ENCODE results near the gene FAM110D. TPM values are rescaled to one million over a fixed set of nuclear protein-coding genes. Genes with fewer than 3 reads are reported as not detected.

The FAM110D gene
- total and polyA plus RNA-seq, 10 of the 15 experiments (the other 5 are each of a cell fraction or from before 2014, with no cell fraction given), result 0.06 TPM; not detected in 9

DNA sequence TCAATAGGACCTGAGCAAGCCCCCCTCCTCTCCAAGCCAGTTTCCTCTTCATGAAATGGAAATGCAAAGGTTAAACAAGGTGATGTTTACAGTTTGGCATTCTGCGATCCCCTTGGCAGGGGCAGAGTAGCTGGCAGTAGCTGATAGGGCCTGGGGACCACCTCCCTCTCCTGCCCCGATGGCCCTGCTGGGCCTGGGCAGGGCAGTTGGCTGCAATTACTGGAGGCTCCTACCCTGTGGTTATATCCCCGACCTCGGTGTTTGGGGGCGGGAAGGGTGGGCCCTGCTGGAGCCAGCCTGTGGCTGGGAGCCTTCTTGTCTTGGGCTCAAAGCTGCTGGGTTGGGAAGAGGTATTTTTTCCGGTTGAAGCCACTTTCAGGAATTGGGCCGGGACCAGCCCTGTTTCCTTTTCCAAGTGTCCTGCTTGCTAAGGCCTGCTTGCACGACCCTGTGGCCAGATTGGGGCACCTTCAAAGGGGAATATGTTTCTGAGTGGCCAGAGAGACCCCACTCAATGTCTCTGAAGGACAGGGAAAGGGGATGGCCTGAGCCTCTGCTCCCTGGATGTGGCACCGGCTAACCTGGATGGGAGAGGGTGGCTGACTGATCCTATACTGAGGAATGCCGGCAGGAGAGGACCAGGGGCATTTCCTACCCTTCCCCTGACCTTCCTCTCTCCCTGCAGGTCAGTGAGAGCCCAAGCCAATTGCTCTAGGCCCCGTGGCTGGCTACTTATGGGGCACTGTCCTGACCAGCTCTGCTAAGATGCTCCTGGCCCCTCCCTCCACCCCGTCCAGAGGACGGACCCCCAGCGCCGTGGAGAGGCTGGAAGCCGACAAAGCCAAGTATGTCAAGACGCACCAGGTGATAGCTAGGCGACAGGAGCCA is 1.9 kb downstream of the FAM110D start:
- no peaks in the 10 kb centered on the region for H3K36me3 ChIP-seq (ENCODE audit: control insufficient read depth in 2 of 2, insufficient read depth in 2 of 2, low read length in 1 of 2)
- no peak overlapping the region for H3K9ac ChIP-seq (ENCODE audit: control insufficient read depth, insufficient read depth, low read length)
- no peak overlapping the region for H3K27ac ChIP-seq (ENCODE audit: control insufficient read depth, insufficient read depth)
- no peaks in the 10 kb centered on the region for H4K20me1 ChIP-seq (ENCODE audit: control insufficient read depth, insufficient read depth)
- ATAC-seq (no peak; the same call in 2 of the 3 replicates), FAIRE-seq (no peak), DNase-seq (ENCODE audit: low read depth, low spot score) (no peak)
- H3K4me1 ChIP-seq (ENCODE audit: control insufficient read depth, insufficient read depth, low read length), result peaks cover 4% of the 10 kb centered on the region
- in situ Hi-C loops (cut with MboI) (no loop called here), intact Hi-C loops (cut with micrococcal nuclease; ENCODE audit: unreplicated experiment) (loop anchor here (5.0 to 10.0 kb wide), 2 partner anchors 53 to 234 kb away; no protein-coding TSS in a partner anchor)
- H3K4me3 ChIP-seq, result no peak overlapping the region
- ChIA-PET RAD21 (ENCODE audit: unreplicated experiment) (no interaction called here), POLR2A (interaction anchor here (0.6 kb wide), 1 partner anchor 113 kb away, joined by 9 read pairs; no protein-coding TSS in a partner anchor), SMC1A (ENCODE audit: uncharacterized antibody, unreplicated experiment) (no interaction called here), CTCF (no interaction called here)
- no TSS peak for BruUV-seq (replicated peaks)
- peaks cover 4 to 22% of the 10 kb centered on the region in 2 experiments for H3K27me3 ChIP-seq (replicated peaks in 1 of 2; ENCODE audit: control insufficient read depth in 2 of 2, insufficient read depth in 2 of 2, low read length in 1 of 2)
- H3K4me2 ChIP-seq (ENCODE audit: control insufficient read depth, insufficient read depth), result no peak overlapping the region
- TF ChIP-seq CEBPB (IDR thresholded peaks at IDR 0.05; ENCODE audit: borderline replicate concordance in 1 of 2, low read depth in 2 of 2, low read length in 2 of 2), result no peak
- no peak for TF ChIP-seq ZNF24 (IDR thresholded peaks at IDR 0.05)
- no peak for TF ChIP-seq JUND (IDR thresholded peaks at IDR 0.05; ENCODE audit: low read depth, low read length)
- TF ChIP-seq RELA (IDR thresholded peaks at IDR 0.05; ENCODE audit: borderline replicate concordance, partially characterized antibody), result no peak
- TF ChIP-seq, protein P1, sequence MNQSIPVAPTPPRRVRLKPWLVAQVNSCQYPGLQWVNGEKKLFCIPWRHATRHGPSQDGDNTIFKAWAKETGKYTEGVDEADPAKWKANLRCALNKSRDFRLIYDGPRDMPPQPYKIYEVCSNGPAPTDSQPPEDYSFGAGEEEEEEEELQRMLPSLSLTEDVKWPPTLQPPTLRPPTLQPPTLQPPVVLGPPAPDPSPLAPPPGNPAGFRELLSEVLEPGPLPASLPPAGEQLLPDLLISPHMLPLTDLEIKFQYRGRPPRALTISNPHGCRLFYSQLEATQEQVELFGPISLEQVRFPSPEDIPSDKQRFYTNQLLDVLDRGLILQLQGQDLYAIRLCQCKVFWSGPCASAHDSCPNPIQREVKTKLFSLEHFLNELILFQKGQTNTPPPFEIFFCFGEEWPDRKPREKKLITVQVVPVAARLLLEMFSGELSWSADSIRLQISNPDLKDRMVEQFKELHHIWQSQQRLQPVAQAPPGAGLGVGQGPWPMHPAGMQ (IDR thresholded peaks at IDR 0.05; ENCODE audit: borderline replicate concordance), result no peak
- TF ChIP-seq, protein P2, sequence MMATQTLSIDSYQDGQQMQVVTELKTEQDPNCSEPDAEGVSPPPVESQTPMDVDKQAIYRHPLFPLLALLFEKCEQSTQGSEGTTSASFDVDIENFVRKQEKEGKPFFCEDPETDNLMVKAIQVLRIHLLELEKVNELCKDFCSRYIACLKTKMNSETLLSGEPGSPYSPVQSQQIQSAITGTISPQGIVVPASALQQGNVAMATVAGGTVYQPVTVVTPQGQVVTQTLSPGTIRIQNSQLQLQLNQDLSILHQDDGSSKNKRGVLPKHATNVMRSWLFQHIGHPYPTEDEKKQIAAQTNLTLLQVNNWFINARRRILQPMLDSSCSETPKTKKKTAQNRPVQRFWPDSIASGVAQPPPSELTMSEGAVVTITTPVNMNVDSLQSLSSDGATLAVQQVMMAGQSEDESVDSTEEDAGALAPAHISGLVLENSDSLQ (IDR thresholded peaks at IDR 0.05), result no peak
- TF ChIP-seq ZNF207 (IDR thresholded peaks at IDR 0.05; ENCODE audit: borderline replicate concordance), result no peak
- no peak for TF ChIP-seq NFXL1 (IDR thresholded peaks at IDR 0.05; ENCODE audit: borderline replicate concordance)
- TF ChIP-seq SMARCA5 (IDR thresholded peaks at IDR 0.05), result no peak
- TF ChIP-seq WRNIP1 (IDR thresholded peaks at IDR 0.05; ENCODE audit: borderline replicate concordance, low read depth, low read length), result no peak
- no peak for TF ChIP-seq NRF1 (conservative IDR thresholded peaks at IDR 0.05; ENCODE audit: low read depth, low read length)
- no peak for TF ChIP-seq CBFB (IDR thresholded peaks at IDR 0.05; ENCODE audit: low read depth)
- H3K9me3 ChIP-seq (replicated peaks; ENCODE audit: control insufficient read depth, insufficient read depth, low read length), result no peaks in the 10 kb centered on the region; the same call in 2 of the 3 replicates
- no peaks in the 10 kb centered on the region for H3K79me2 ChIP-seq (ENCODE audit: control insufficient read depth, insufficient read depth, low read length)
- no peak overlapping the region for H2AFZ ChIP-seq (ENCODE audit: control insufficient read depth, low read depth, low read length)
- 30% methylated on average over 18 of the region's 18 CpGs for WGBS (ENCODE audit: insufficient coverage, insufficient replicate concordance, low lambda C conversion rate, missing lambda C conversion rate)
